Panc1 (cell line): Measurements from ENCODE around the gene DCAF15.

Experiments
- CTCF ChIP-seq: fragments of 450-650 bp; IDR thresholded peaks from 2 replicates; pipeline ENCODE4 v1.5.1; 2017; ENCODE audit warnings: mild to moderate bottlenecking
- SIN3A ChIP-seq: IDR thresholded peaks from 2 replicates; pipeline ENCODE4 v1.6.1; 2012; ENCODE audit warnings: low read depth, mild to moderate bottlenecking, low read length, moderate library complexity, borderline replicate concordance; ENCODE audit not compliant: insufficient read depth

- TF ChIP-seq CTCF (no peak), SIN3A (no peak)
These were observed 20.3 kb downstream of the DCAF15 start for GRCh38 chr19:13972368-13973155.
